Endothelial cell of umbilical vein (primary cell): Measurements from ENCODE around the gene LIMD2. TPM values are rescaled to one million over a fixed set of nuclear protein-coding genes. Genes with fewer than 3 reads are reported as not detected.

ENCODE experiments used
- BruUV-seq: library from RNA; stranded (reverse); fragments of 400-500 nt; replicated peaks from 2 replicates; lab custom pipeline; 2021; lab: Mats Ljungman, UMichigan
- CTCF ChIA-PET: fragments of 300-600, 350-600 bp; sonication (Branson Sonifier 250); formaldehyde crosslinking; loops from one replicate; lab custom pipeline; 2021; ENCODE audit warnings: antibody characterized with exemption, inconsistent platforms; lab: Charles Lee
- POLR2A ChIA-PET: fragments of 300-600, 350-600 bp; sonication (Branson Sonifier 250); formaldehyde crosslinking; loops from one replicate; lab custom pipeline; 2021; ENCODE audit warnings: antibody characterized with exemption, inconsistent platforms; lab: Charles Lee
- DNase-seq: peaks from one replicate; pipeline ENCODE4 v3.0.0-alpha.2; 2011; ENCODE audit warnings: low read depth, low spot score
- FAIRE-seq: peaks from 2 replicates; lab custom pipeline; 2011; peaks lifted over from hg19 to GRCh38; lab: Jason Lieb, UNC
- H2AFZ ChIP-seq: 2 replicates; pipeline ENCODE4 v1.6.0; 2012; ENCODE audit warnings: low read depth, low read length, control low read depth, inconsistent platforms
- H3K27ac ChIP-seq: 2 replicates; pipeline ENCODE4 v1.5.1; 2011; ENCODE audit warnings: low read depth, mild to moderate bottlenecking, control low read depth, low read length, moderate library complexity; ENCODE audit not compliant: insufficient read depth
- H3K27me3 ChIP-seq, 2 experiments: 2 replicates each; pipeline versions ENCODE4 v1.6.0 to v1.6.1; 2011; ENCODE audit warnings: low read length in 2 of 2, mixed read lengths in 1 of 2; ENCODE audit not compliant: control insufficient read depth in 2 of 2, insufficient read depth in 2 of 2
- H3K36me3 ChIP-seq, 2 experiments: 2 replicates in 1 of 2; 3 replicates in 1 of 2; pipeline ENCODE4 v1.5.1; 2011; ENCODE audit warnings: low read length in 2 of 2, mild to moderate bottlenecking in 1 of 2, moderate library complexity in 1 of 2; ENCODE audit not compliant: control insufficient read depth in 2 of 2, insufficient read depth in 2 of 2; ENCODE audit errors: extremely low read depth in 1 of 2
- H3K4me1 ChIP-seq: 3 replicates; pipeline ENCODE4 v1.5.1; 2011; ENCODE audit warnings: mild to moderate bottlenecking, low read length; ENCODE audit not compliant: control insufficient read depth, insufficient read depth; ENCODE audit errors: extremely low read depth
- H3K4me2 ChIP-seq: 2 replicates; pipeline ENCODE4 v1.6.1; 2011; ENCODE audit warnings: low read length, control low read depth, mixed read lengths; ENCODE audit not compliant: insufficient read depth
- H3K4me3 ChIP-seq, 3 experiments: fragments of 200-600 bp in 1 of 3; sonication (generic), shearing (Covaris generic) in 1 of 3; replicated peaks in 1 of 3; 2 replicates each; pipeline ENCODE4 v1.5.1; 2011 to 2016; ENCODE audit warnings: control low read depth in 3 of 3, low read length in 3 of 3, mild to moderate bottlenecking in 2 of 3, inconsistent platforms in 1 of 3, low read depth in 1 of 3, moderate library complexity in 1 of 3; ENCODE audit not compliant: insufficient read depth in 1 of 3
- H3K79me2 ChIP-seq: 2 replicates; pipeline ENCODE4 v1.6.0; 2012; ENCODE audit warnings: low read length, inconsistent platforms; ENCODE audit not compliant: control insufficient read depth, insufficient read depth
- H3K9ac ChIP-seq: replicated peaks from 2 replicates; pipeline ENCODE3; 2011; ENCODE audit warnings: low read length, control low read depth; ENCODE audit not compliant: insufficient read depth; ENCODE audit errors: extremely low read depth
- H3K9me1 ChIP-seq: replicated peaks from 3 replicates; pipeline ENCODE4 v1.6.0; 2011; ENCODE audit warnings: mild to moderate bottlenecking, low read length; ENCODE audit not compliant: control insufficient read depth, insufficient read depth; ENCODE audit errors: extremely low read depth
- H3K9me3 ChIP-seq: replicated peaks from 2 replicates; pipeline ENCODE4 v1.5.1; 2012; ENCODE audit warnings: low read length, inconsistent platforms; ENCODE audit not compliant: control insufficient read depth, insufficient read depth
- H4K20me1 ChIP-seq: replicated peaks from 2 replicates; pipeline ENCODE3; 2011; ENCODE audit warnings: mild to moderate bottlenecking, low read length; ENCODE audit not compliant: control insufficient read depth, insufficient read depth; ENCODE audit errors: extremely low read depth
- EZH2 ChIP-seq: IDR thresholded peaks from 2 replicates; pipeline ENCODE4 v1.6.1; 2012; ENCODE audit warnings: borderline replicate concordance, low read depth, mild to moderate bottlenecking, moderate library complexity, low read length, inconsistent platforms; ENCODE audit not compliant: severe bottlenecking
- FOS ChIP-seq: IDR thresholded peaks from 2 replicates; pipeline ENCODE4 v1.6.1; 2011; ENCODE audit warnings: mild to moderate bottlenecking, low read length, moderate library complexity, borderline replicate concordance; ENCODE audit not compliant: insufficient read depth
- GATA2 ChIP-seq: IDR thresholded peaks from 2 replicates; pipeline ENCODE4 v1.7.0; 2011; ENCODE audit warnings: low read depth, mild to moderate bottlenecking, moderate library complexity, mixed read lengths, low read length; ENCODE audit not compliant: insufficient read length, insufficient read depth
- JUN ChIP-seq: IDR thresholded peaks from 2 replicates; pipeline ENCODE4 v1.6.1; 2011; ENCODE audit warnings: borderline replicate concordance, low read depth; ENCODE audit not compliant: insufficient read length, insufficient read depth
- MYC ChIP-seq: IDR thresholded peaks from one replicate; pipeline ENCODE4 v1.6.1; 2011; ENCODE audit warnings: mild to moderate bottlenecking, low read depth, low read length
- POLR2A ChIP-seq: IDR thresholded peaks from 2 replicates; pipeline ENCODE4 v1.6.1; 2012; ENCODE audit warnings: low read depth, mild to moderate bottlenecking, control low read depth, low read length
- POLR2AphosphoS5 ChIP-seq: IDR thresholded peaks from 2 replicates; pipeline ENCODE4 v1.6.1; 2012; ENCODE audit warnings: low read depth, mild to moderate bottlenecking, control low read depth, low read length, moderate library complexity; ENCODE audit not compliant: insufficient read depth
- dilution Hi-C: fragments of 300-500 bp; cut with MboI; formaldehyde crosslinking; loops from one replicate; pipeline ENCODE4 v1.15.0; 2019; ENCODE audit warnings: low sequenced_read_pairs; ENCODE audit not compliant: extremely low pct_ligation_motif_present
- intact Hi-C: fragments of 100-400 bp; cut with micrococcal nuclease; formaldehyde crosslinking; loops from one replicate; pipeline ENCODE4 v1.10.0; 2022
- polyA plus RNA-seq, 4 experiments: library from polyadenylated mRNA; depleted of rRNA in 3 of 4; stranded (reverse) in 3 of 4; unstranded in 1 of 4; fragments of >200 nt; gene quantifications; 2 replicates each; pipeline versions ENCODE4 v1.2.1 to v1.2.3, GENCODE V29; 2011 to 2012; ENCODE audit warnings: missing spikeins in 1 of 4
- total RNA-seq: library from RNA; stranded (reverse); gene quantifications from 2 replicates; pipeline ENCODE4 v1.2.3, GENCODE V29; 2021
- TF ChIP-seq, protein P1 (sequence below): IDR thresholded peaks from 2 replicates; pipeline ENCODE4 v1.6.1; 2011; ENCODE audit not compliant: insufficient read depth, insufficient read length
- TF ChIP-seq, protein P2 (sequence below), 2 donors: IDR thresholded peaks; 1 replicate in 1 of 2; 2 replicates in 1 of 2; pipeline ENCODE4 v1.5.1; 2011; ENCODE audit warnings: low read length in 2 of 2, mild to moderate bottlenecking in 2 of 2, moderate library complexity in 2 of 2, control low read depth in 1 of 2, inconsistent platforms in 1 of 2, low read depth in 1 of 2; ENCODE audit not compliant: insufficient read depth in 1 of 2; ENCODE audit errors: extremely low read depth in 1 of 2

LIMD2 gene
- total and polyA plus RNA-seq, 2 donors (not counting 3 experiments of a cell fraction or from before 2014, with no cell fraction given): 69.0 to 83.9 TPM

DNA sequence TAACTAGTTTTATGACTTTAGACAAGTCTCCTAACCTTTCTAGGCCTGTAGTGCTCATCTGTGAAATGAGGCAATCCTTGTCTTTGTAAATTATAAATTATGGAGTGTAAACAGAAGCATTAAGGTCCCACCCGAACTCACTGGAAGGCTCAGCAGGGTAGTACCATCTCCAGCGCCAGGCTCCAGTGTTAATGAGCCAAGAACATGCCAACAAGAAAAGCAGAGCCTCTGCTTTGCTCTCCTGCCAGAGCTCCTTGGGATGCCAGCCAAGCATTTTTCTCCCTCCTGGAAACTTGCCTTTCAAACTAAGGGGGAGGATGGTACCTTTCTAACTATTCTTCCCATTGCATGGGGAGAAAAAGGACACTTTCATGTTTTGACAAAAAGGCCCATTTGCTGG lies 14.9 kb downstream of the LIMD2 start:
- dilution Hi-C loops: no loop called here
- POLR2A ChIA-PET: no interaction called here
- H3K4me3 ChIP-seq: no peak overlapping the region
- H3K79me2 ChIP-seq: peaks cover 3% of the 10 kb centered on the region
- H2AFZ ChIP-seq: no peak overlapping the region
- no peaks in the 10 kb centered on the region for H3K27me3 ChIP-seq
- peaks cover 17% of the 10 kb centered on the region for H3K4me1 ChIP-seq
- FAIRE-seq (peak; percentile 15), DNase-seq (no peak)
- no peaks in the 10 kb centered on the region for H4K20me1 ChIP-seq
- H3K27ac ChIP-seq: no peak overlapping the region
- no peak overlapping the region for H3K9ac ChIP-seq
- no peak for TF ChIP-seq MYC
- TF ChIP-seq POLR2A: no peak
- TF ChIP-seq, protein P1, sequence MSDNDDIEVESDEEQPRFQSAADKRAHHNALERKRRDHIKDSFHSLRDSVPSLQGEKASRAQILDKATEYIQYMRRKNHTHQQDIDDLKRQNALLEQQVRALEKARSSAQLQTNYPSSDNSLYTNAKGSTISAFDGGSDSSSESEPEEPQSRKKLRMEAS: no peak
- TF ChIP-seq EZH2: no peak
- no peak for TF ChIP-seq GATA2
- no peak for TF ChIP-seq FOS
- TF ChIP-seq, protein P2, sequence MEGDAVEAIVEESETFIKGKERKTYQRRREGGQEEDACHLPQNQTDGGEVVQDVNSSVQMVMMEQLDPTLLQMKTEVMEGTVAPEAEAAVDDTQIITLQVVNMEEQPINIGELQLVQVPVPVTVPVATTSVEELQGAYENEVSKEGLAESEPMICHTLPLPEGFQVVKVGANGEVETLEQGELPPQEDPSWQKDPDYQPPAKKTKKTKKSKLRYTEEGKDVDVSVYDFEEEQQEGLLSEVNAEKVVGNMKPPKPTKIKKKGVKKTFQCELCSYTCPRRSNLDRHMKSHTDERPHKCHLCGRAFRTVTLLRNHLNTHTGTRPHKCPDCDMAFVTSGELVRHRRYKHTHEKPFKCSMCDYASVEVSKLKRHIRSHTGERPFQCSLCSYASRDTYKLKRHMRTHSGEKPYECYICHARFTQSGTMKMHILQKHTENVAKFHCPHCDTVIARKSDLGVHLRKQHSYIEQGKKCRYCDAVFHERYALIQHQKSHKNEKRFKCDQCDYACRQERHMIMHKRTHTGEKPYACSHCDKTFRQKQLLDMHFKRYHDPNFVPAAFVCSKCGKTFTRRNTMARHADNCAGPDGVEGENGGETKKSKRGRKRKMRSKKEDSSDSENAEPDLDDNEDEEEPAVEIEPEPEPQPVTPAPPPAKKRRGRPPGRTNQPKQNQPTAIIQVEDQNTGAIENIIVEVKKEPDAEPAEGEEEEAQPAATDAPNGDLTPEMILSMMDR (IDR thresholded peaks at IDR 0.05; ENCODE audit: extremely low read depth in 1 of 2, insufficient read depth in 1 of 2, low read depth in 1 of 2, low read length in 2 of 2): no peak
- TF ChIP-seq JUN: no peak
- TF ChIP-seq POLR2AphosphoS5: no peak
- no peaks in the 10 kb centered on the region for H3K9me3 ChIP-seq
- no peaks in the 10 kb centered on the region for H3K9me1 ChIP-seq
- H3K36me3 ChIP-seq: peaks cover 9 to 41% of the 10 kb centered on the region in 2 experiments
- intact Hi-C loops: no loop called here
- H3K4me2 ChIP-seq: no peak overlapping the region
- BruUV-seq: no TSS peak
- CTCF ChIA-PET: interaction anchor here (1.1 kb wide), 1 partner anchor 12 kb away, joined by 3 read pairs; no protein-coding TSS in a partner anchor
